ENCODE measurements around the gene MRPL40. TPM values are rescaled to one million over a fixed set of nuclear protein-coding genes. Genes with fewer than 3 reads are reported as not detected.

The MRPL40 gene
- total RNA-seq, 1 experiment from 2014 or later: 40.1 TPM

GRCh38 chr22:19438298-19438697, 6.0 kb downstream of the MRPL40 start (continued):
- TF ChIP-seq, protein P1, sequence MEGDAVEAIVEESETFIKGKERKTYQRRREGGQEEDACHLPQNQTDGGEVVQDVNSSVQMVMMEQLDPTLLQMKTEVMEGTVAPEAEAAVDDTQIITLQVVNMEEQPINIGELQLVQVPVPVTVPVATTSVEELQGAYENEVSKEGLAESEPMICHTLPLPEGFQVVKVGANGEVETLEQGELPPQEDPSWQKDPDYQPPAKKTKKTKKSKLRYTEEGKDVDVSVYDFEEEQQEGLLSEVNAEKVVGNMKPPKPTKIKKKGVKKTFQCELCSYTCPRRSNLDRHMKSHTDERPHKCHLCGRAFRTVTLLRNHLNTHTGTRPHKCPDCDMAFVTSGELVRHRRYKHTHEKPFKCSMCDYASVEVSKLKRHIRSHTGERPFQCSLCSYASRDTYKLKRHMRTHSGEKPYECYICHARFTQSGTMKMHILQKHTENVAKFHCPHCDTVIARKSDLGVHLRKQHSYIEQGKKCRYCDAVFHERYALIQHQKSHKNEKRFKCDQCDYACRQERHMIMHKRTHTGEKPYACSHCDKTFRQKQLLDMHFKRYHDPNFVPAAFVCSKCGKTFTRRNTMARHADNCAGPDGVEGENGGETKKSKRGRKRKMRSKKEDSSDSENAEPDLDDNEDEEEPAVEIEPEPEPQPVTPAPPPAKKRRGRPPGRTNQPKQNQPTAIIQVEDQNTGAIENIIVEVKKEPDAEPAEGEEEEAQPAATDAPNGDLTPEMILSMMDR (IDR thresholded peaks at IDR 0.05 in 2 of 3, conservative IDR thresholded peaks at IDR 0.05 in 1 of 3; ENCODE audit: borderline replicate concordance in 1 of 3, insufficient read depth in 1 of 3, low read depth in 2 of 3, low read length in 2 of 3): no peak

GRCh38 chr22:19440411-19441195, 8.3 kb downstream of the MRPL40 start:
- POLR2A ChIA-PET: no interaction called here
- no peak overlapping the region for H3K9ac ChIP-seq (ENCODE audit: low read length)

More at GRCh38 chr22:19440411-19441195, 8.3 kb downstream of the MRPL40 start:
- Histone ChIP-seq H3K4me3 (replicated peaks in 1 of 2; ENCODE audit: low read depth in 1 of 2, low read length in 2 of 2) (no peak overlapping the region), H3K27ac (ENCODE audit: low read depth, low read length) (no peak overlapping the region), H3K36me3 (ENCODE audit: control insufficient read depth in 1 of 2, insufficient read depth in 2 of 2, low read length in 2 of 2) (peaks cover 9 to 22% of the 10 kb centered on the region in 2 experiments; a peak in 3 of 4 replicates), H3K9me3 (ENCODE audit: control insufficient read depth in 1 of 2, insufficient read depth in 1 of 2, low read depth in 1 of 2, low read length in 2 of 2) (no peaks in the 10 kb centered on the region), H3K27me3 (ENCODE audit: insufficient read depth, low read length) (no peaks in the 10 kb centered on the region), H3K4me1 (ENCODE audit: control insufficient read depth in 1 of 2, insufficient read depth in 2 of 2, low read length in 2 of 2) (no peaks in the 10 kb centered on the region), H4K20me1 (ENCODE audit: insufficient read depth) (peaks cover 3% of the 10 kb centered on the region; the same call in 1 of the 2 replicates), H3K9me2 (ENCODE audit: insufficient read depth) (no peaks in the 10 kb centered on the region), H2AFZ (ENCODE audit: low read depth, low read length, poor library complexity, severe bottlenecking) (no peak overlapping the region), H3K4me2 (ENCODE audit: low read length) (no peak overlapping the region), H3K79me2 (ENCODE audit: insufficient read depth, low read length) (peaks cover 42% of the 10 kb centered on the region)
- intact Hi-C loops (cut with micrococcal nuclease): no loop called here
- DNase-seq (ENCODE audit: low read depth, low spot score) (no peak), ATAC-seq (no peak)
- no peak for TF ChIP-seq SIN3A (IDR thresholded peaks at IDR 0.05; ENCODE audit: low read depth)
- no peak for TF ChIP-seq ZFX (IDR thresholded peaks at IDR 0.05)
- TF ChIP-seq EZH2 (IDR thresholded peaks at IDR 0.05): no peak
- no peak for TF ChIP-seq RAD21 (IDR thresholded peaks at IDR 0.05; ENCODE audit: low read depth)
- no peak for TF ChIP-seq SRF (IDR thresholded peaks at IDR 0.05; ENCODE audit: low read depth)
- TF ChIP-seq, protein P2, sequence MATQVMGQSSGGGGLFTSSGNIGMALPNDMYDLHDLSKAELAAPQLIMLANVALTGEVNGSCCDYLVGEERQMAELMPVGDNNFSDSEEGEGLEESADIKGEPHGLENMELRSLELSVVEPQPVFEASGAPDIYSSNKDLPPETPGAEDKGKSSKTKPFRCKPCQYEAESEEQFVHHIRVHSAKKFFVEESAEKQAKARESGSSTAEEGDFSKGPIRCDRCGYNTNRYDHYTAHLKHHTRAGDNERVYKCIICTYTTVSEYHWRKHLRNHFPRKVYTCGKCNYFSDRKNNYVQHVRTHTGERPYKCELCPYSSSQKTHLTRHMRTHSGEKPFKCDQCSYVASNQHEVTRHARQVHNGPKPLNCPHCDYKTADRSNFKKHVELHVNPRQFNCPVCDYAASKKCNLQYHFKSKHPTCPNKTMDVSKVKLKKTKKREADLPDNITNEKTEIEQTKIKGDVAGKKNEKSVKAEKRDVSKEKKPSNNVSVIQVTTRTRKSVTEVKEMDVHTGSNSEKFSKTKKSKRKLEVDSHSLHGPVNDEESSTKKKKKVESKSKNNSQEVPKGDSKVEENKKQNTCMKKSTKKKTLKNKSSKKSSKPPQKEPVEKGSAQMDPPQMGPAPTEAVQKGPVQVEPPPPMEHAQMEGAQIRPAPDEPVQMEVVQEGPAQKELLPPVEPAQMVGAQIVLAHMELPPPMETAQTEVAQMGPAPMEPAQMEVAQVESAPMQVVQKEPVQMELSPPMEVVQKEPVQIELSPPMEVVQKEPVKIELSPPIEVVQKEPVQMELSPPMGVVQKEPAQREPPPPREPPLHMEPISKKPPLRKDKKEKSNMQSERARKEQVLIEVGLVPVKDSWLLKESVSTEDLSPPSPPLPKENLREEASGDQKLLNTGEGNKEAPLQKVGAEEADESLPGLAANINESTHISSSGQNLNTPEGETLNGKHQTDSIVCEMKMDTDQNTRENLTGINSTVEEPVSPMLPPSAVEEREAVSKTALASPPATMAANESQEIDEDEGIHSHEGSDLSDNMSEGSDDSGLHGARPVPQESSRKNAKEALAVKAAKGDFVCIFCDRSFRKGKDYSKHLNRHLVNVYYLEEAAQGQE (IDR thresholded peaks at IDR 0.05; ENCODE audit: low read depth): no peak
- no peak for TF ChIP-seq SP1 (IDR thresholded peaks at IDR 0.05; ENCODE audit: low read depth)
- TF ChIP-seq CBX3 (IDR thresholded peaks at IDR 0.05; ENCODE audit: low read depth): no peak
- TF ChIP-seq POLR2A (IDR thresholded peaks at IDR 0.05; ENCODE audit: borderline replicate concordance, extremely low read depth, insufficient read depth, insufficient read length): no peak
- TF ChIP-seq, protein P3, sequence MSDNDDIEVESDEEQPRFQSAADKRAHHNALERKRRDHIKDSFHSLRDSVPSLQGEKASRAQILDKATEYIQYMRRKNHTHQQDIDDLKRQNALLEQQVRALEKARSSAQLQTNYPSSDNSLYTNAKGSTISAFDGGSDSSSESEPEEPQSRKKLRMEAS (IDR thresholded peaks at IDR 0.05): no peak
- TF ChIP-seq FOSL1 (IDR thresholded peaks at IDR 0.05; ENCODE audit: low read depth): no peak
- TF ChIP-seq ELF1 (IDR thresholded peaks at IDR 0.05; ENCODE audit: borderline replicate concordance, low read depth): no peak
- no peak for TF ChIP-seq TCF7L2 (IDR thresholded peaks at IDR 0.05; ENCODE audit: borderline replicate concordance, extremely low read depth, insufficient read depth, insufficient read length)
- TF ChIP-seq YY1 (IDR thresholded peaks at IDR 0.05; ENCODE audit: extremely low read depth, insufficient replicate concordance, low read depth, low read length): no peak
- no peak for TF ChIP-seq ZNF274 (IDR thresholded peaks at IDR 0.05; ENCODE audit: low read depth, low read length)
- ChIA-PET CTCF (no interaction called here), RAD21 (ENCODE audit: low non-redundant PET in 1 of 2, low total read pairs in 2 of 2, uncharacterized antibody in 2 of 2, unreplicated experiment in 2 of 2) (no interaction called here)
- BruUV-seq (replicated peaks): no TSS peak
